NCI-H2029 treated with DMSO at 0.1 percent for 48 hours (cell line): ENCODE measurements around the gene IPO8.
"Not testable (repeated sequence)": the region's sequence is repeated elsewhere in the genome, so short reads cannot be mapped to it uniquely, and the experiment has no call there.

Source experiments
- DNase-seq: peaks from one replicate; lab custom pipeline; 2025; lab: John Stamatoyannopoulos, UW

The IPO8 gene

GRCh38 chr12:30603129-30603528, 92.5 kb downstream of the IPO8 start:
- DNase-seq: no peak

GRCh38 chr12:30602678-30603077, 93.0 kb downstream of the IPO8 start:
- no peak for DNase-seq

- DNase-seq: peak; percentile 77
Observed at GRCh38 chr12:30599608-30600007, 96.1 kb downstream of the IPO8 start.

DNA sequence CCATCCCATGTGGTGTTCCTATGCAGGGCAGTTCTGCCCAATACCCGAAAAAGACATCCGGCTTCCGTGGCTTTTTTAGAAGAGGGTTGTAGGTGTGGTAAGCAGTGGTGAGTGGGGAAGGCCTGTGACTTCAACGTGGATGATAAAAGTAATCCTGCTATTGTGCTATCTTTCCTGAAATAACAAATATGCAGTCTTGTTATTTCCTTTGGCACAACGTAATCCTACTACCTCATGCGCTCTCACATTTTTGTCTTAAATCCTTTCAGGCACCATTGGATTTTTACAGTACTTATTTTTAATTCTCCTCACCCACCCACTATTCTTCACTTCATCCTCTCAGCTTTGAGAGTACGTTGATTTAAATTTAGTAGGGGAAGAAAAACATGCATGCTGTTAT, 96.8 kb downstream of the IPO8 start:
- no peak for DNase-seq

- no peak for DNase-seq
Observed at GRCh38 chr12:30595742-30596141, 99.9 kb downstream of the IPO8 start.

DNA sequence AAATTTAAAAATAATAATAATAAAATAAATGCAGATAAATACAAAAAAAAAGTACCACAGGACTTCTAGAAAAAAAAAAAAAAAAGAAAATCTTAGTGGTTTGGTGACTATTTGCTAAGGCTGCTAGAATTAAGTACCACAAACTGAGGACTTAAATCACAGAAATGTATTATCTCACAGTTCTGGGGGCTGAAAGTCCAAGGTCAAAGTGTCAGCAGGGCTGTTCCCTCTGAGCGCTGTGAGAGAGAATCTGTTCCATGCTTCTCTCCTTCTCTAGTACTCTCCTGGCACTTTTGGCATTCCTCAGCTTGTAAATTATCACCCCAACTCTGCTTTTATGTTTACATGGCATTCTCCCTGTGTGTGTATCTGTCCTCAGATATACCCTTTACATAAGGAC, 101.2 kb downstream of the IPO8 start:
- no peak for DNase-seq

- DNase-seq: not testable (repeated sequence)
Observed at GRCh38 chr12:30588572-30588971, 107.1 kb downstream of the IPO8 start.

GRCh38 chr12:30587782-30588181, 107.9 kb downstream of the IPO8 start:
- no peak for DNase-seq

DNA sequence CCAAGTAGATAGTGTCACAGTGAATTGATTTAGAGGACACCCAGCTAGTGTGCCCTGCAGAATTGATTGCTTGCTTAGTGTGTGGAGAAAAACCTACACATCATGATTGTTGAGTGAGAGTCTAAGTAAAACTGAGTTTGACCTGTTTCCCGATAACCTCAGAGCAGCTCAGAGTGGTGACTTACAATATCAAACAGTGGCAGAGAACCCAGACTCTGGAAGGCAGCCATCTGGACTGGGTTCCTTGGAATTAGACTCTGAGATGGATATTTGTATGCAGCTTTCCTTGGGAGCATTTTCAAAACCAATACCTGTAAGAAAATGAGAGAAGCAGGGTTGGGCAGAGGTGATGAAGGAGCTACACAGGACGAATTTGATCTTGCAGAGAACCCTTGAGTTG, 109.8 kb downstream of the IPO8 start:
- DNase-seq: no peak

DNA sequence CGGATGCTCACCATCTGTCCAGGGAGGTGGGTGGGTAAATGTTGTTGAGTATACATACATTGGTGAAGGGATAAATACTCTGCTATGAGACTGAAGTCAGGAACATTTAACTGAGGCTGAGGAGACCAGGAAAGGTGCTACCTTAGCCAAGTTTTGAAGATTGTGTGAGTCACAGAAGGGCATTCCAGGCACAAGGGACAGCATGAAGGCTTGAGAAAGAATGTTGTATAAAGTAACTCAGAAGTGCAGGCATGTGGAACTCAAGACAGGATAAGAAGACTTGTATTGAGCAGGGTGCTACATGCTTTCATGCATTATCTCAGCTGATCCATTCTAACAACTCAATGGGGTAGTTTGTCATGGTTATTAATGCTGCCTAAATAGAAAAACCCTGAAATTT, 112.7 kb downstream of the IPO8 start:
- DNase-seq: no peak

DNA sequence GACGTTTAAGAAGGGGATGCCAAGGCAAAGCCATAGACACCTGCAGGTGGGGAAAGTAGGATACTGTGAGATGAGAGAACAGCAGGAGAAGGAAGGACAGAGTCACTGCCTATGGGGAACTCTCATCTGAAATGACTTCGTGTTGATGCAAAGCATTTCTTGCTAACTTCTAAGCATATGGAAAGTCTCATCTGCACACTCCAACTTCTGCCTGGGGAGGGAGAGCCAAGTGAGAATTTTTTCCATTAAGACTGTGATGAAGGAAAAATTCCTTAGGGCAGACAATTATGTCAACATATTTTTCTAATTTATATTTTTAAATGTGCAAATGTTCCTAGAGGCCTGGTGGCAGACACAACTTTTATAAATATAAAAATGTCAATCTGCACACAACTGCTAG, 115.3 kb downstream of the IPO8 start:
- DNase-seq: no peak
